Esophagus squamous epithelium (tissue), 5 donors: ENCODE measurements around the gene CROCC2. TPM values are rescaled to one million over a fixed set of nuclear protein-coding genes. Genes with fewer than 3 reads are reported as not detected.

Experiments used
- DNase-seq: peaks from one replicate; lab custom pipeline; 2025; lab: John Stamatoyannopoulos, UW
- H3K27ac ChIP-seq, 4 donors: fragments of 200-600 bp; sonication (generic); one replicate each; pipeline ENCODE4 v1.5.1; 2016 to 2019; ENCODE audit warnings: mild to moderate bottlenecking in 1 of 4
- H3K27me3 ChIP-seq, 4 donors: fragments of 200-600 bp; sonication (generic); 1 replicate in 3 of 4; 2 replicates in 1 of 4; pipeline versions ENCODE4 v1.5.1 to v1.6.0; 2017 to 2021; ENCODE audit warnings: antibody characterized with exemption in 1 of 4
- H3K36me3 ChIP-seq, 3 donors: fragments of 200-600 bp; sonication (generic); one replicate each; pipeline ENCODE4 v1.5.1; 2016 to 2019
- H3K4me1 ChIP-seq, 3 donors: fragments of 200-600 bp; sonication (generic); one replicate each; pipeline ENCODE4 v1.5.1; 2017 to 2019
- H3K4me3 ChIP-seq, 4 donors: fragments of 200-600 bp; sonication (generic); 1 replicate in 3 of 4; 2 replicates in 1 of 4; pipeline ENCODE4 v1.5.1; 2016 to 2019; ENCODE audit warnings: mild to moderate bottlenecking in 2 of 4, moderate library complexity in 1 of 4
- H3K9me3 ChIP-seq, 3 donors: fragments of 200-600 bp; sonication (generic); one replicate each; pipeline ENCODE4 v1.5.1; 2016 to 2019
- CTCF ChIP-seq, 6 experiments: fragments of 450-650 bp in 4 of 6; fragments of 200-600 bp in 2 of 6; sonication (generic) in 2 of 6; IDR thresholded peaks; one replicate each; pipeline ENCODE4 v1.5.1; 2016 to 2019; ENCODE audit warnings: antibody characterized with exemption in 6 of 6, mild to moderate bottlenecking in 4 of 6, moderate library complexity in 4 of 6
- POLR2A ChIP-seq, 4 donors: fragments of 450-650 bp; IDR thresholded peaks; one replicate each; pipeline ENCODE4 v1.6.1; 2017; ENCODE audit warnings: antibody characterized with exemption in 4 of 4, mild to moderate bottlenecking in 4 of 4, moderate library complexity in 3 of 4
- WGBS, 2 donors: methylation state at CpG; one replicate each; pipeline ENCODE4 v1.1.5; 2018; 5-methylcytosine and 5-hydroxymethylcytosine counted together
- intact Hi-C: fragments of 100-400 bp; cut with DNase I; formaldehyde crosslinking; loops from one replicate; pipeline ENCODE4 v1.15.0; 2022
- total RNA-seq, 4 donors: library from RNA; depleted of rRNA; stranded (reverse); fragments of >200 nt; gene quantifications; one replicate each; pipeline ENCODE4 v1.1.0, GENCODE V29; 2016
- donor health status: DM: yes; HTN: yes; CAD: no.

The CROCC2 gene
- total RNA-seq, 4 donors from 2014 or later = not detected

- Histone ChIP-seq H3K4me1 (no peaks in the 10 kb centered on the region), H3K9me3 (peaks cover 0 to 23% (median 0%) of the 10 kb centered on the region in 3 donors), H3K36me3 (no peaks in the 10 kb centered on the region), H3K27ac (no peak overlapping the region), H3K27me3 (peaks cover 0 to 26% (median 0%) of the 10 kb centered on the region in 4 donors), H3K4me3 (no peak overlapping the region)
- 72 to 84% methylated on average over 5 to 21 of the region's 30 CpGs for WGBS, 2 donors
- intact Hi-C loops = no loop called here
- TF ChIP-seq CTCF (IDR thresholded peaks at IDR 0.05) (no peak), POLR2A (IDR thresholded peaks at IDR 0.05) (no peak)
- no peak for DNase-seq
Observed at GRCh38 chr2:240933048-240933965, 27.2 kb downstream of the CROCC2 start.

- Histone ChIP-seq H3K9me3 (peaks cover 0 to 26% (median 0%) of the 10 kb centered on the region in 3 donors), H3K36me3 (no peaks in the 10 kb centered on the region), H3K27me3 (peaks cover 0 to 26% (median 0%) of the 10 kb centered on the region in 4 donors), H3K4me3 (no peak overlapping the region), H3K27ac (no peak overlapping the region), H3K4me1 (no peaks in the 10 kb centered on the region)
- intact Hi-C loops = no loop called here
- no peak for DNase-seq
- WGBS, 2 donors = 83% methylated on average over 3 of the region's 23 CpGs; no CpG with 5 or more reads in 1 of the 2 donors
- no peak for TF ChIP-seq POLR2A (IDR thresholded peaks at IDR 0.05)
- TF ChIP-seq CTCF (IDR thresholded peaks at IDR 0.05) = no peak
Observed at GRCh38 chr2:240933966-240934700, 28.0 kb downstream of the CROCC2 start.

GRCh38 chr2:240934701-240935102 lies 28.6 kb downstream of the CROCC2 start:
- H3K4me3 ChIP-seq = no peak overlapping the region
- TF ChIP-seq POLR2A (IDR thresholded peaks at IDR 0.05) (no peak), CTCF (IDR thresholded peaks at IDR 0.05) (no peak)
- intact Hi-C loops = no loop called here
- DNase-seq = no peak
- no peak overlapping the region for H3K27ac ChIP-seq
- H3K4me1 ChIP-seq = no peaks in the 10 kb centered on the region
- H3K36me3 ChIP-seq = no peaks in the 10 kb centered on the region
- peaks cover 0 to 23% (median 0%) of the 10 kb centered on the region in 4 donors for H3K27me3 ChIP-seq
- 90 to 95% methylated on average over 3 to 4 of the region's 12 CpGs for whole genome bisulfite sequencing, 2 donors
- H3K9me3 ChIP-seq = peaks cover 0 to 26% (median 0%) of the 10 kb centered on the region in 3 donors

GRCh38 chr2:240935103-240935876 lies 29.2 kb downstream of the CROCC2 start:
- 74 to 83% methylated on average over 4 to 12 of the region's 25 CpGs for WGBS, 2 donors
- TF ChIP-seq POLR2A (IDR thresholded peaks at IDR 0.05) (no peak), CTCF (IDR thresholded peaks at IDR 0.05) (no peak)
- intact Hi-C loops = no loop called here

More at GRCh38 chr2:240935103-240935876, 29.2 kb downstream of the CROCC2 start:
- Histone ChIP-seq H3K27me3 (peaks cover 0 to 18% (median 0%) of the 10 kb centered on the region in 4 donors), H3K4me3 (no peak overlapping the region), H3K9me3 (peaks cover 0 to 26% (median 0%) of the 10 kb centered on the region in 3 donors), H3K36me3 (no peaks in the 10 kb centered on the region), H3K4me1 (no peaks in the 10 kb centered on the region), H3K27ac (no peak overlapping the region)
- no peak for DNase-seq
